Esophagus squamous epithelium (tissue), 4 donors: ENCODE measurements around the gene UMAD1.

Source experiments
- CTCF ChIP-seq, 6 experiments: fragments of 450-650 bp in 4 of 6; fragments of 200-600 bp in 2 of 6; sonication (generic) in 2 of 6; IDR thresholded peaks; one replicate each; pipeline ENCODE4 v1.5.1; 2016 to 2019; ENCODE audit warnings: antibody characterized with exemption in 6 of 6, mild to moderate bottlenecking in 4 of 6, moderate library complexity in 4 of 6
- POLR2A ChIP-seq, 4 donors: fragments of 450-650 bp; IDR thresholded peaks; one replicate each; pipeline ENCODE4 v1.6.1; 2017; ENCODE audit warnings: antibody characterized with exemption in 4 of 4, mild to moderate bottlenecking in 4 of 4, moderate library complexity in 3 of 4

DNA sequence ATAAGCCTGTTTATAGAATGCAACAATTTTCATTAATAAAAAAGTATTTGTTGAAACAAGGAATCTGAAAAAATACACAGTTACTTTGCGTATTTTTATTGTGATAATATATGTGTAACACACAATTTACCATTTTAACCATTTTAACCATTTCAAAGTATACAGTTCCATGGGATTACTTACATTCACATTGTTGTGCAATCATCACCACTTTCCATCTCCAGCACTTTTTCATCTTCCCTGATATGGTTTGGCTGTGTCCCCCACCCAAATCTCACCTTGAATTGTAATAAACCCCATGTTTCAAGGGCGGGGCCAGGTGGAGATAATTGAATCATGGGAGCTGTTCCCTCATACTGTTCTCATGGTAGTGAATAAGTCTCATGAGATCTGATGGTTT lies 266.8 kb downstream of the UMAD1 start:
- TF ChIP-seq CTCF (IDR thresholded peaks at IDR 0.05) (no peak), POLR2A (IDR thresholded peaks at IDR 0.05) (no peak)
